ENCODE measurements around the gene DDIT4. TPM values are rescaled to one million over a fixed set of nuclear protein-coding genes. Genes with fewer than 3 reads are reported as not detected.

The DDIT4 gene
- total RNA-seq, 1 donor from 2014 or later: 417 TPM

GRCh38 chr10:72318418-72319262 is 44.9 kb downstream of the DDIT4 start:
- no peak for ATAC-seq

- peak; percentile 67 for ATAC-seq
Measured at GRCh38 chr10:72319416-72320254, 45.9 kb downstream of the DDIT4 start.

DNA sequence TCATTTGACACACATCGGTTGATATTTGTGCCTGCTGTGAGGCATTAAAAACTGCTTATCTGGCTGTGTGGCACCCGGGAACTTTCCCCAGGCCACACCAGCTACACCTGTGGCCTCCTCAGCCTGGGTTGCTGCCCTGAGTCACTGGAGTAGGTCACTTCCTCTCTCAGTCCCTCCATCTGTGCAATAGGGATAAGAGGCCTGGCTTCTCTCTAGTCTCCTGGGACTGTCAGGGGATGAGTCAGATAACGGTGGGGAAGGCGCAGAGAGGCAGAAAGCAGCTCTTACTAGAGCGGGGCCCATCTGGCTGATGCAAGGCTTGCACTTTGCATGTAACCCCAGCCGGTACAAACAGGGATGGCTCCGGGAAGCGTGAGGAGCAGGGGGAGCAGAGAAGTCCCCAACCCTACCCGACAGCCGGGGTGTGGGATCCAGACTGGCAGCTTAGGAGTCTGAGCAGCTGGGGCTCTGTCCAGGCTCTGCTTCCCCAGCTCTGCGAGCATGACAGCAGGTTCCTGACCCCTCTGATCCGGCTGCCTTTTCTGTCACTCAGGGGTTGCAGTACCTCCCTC is 47.0 kb downstream of the DDIT4 start:
- peak; percentile 77 for ATAC-seq

DNA sequence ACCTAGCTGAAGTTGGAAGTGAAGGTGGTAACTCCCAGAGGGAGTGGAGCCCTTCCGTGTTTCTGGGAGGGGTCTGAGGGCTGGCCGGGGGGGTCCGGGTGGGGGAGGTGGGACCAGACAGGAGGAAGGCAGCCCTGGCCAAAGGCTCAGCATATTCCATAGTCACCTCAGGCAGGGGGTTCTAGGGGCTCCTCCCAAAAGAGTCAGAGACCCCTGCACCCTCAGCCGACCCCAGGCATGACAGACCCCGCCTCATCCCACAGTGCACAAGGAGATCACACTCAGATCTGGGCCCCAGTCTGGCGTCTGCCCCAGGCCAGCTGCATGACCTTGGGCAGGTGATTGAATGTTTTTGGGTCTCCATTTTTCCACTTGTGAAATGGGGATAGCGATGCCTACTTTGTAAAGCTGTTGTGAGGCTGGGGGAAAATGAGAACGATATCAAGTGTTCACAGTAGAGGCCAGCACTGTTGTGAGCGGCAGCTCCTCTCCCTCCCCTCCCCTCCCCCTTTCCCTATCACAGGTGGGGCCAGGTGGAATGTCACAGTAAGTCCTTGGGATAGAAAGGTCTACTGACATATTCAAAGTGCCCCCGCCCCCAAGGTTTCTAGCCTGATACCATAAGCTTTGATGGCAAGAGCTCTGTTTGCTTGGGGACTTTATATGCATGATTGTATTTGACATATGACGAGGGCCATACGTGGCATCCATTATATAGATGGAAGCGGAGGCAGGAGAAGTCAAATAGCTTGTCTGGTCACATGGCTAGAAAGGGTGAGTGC is 47.7 kb downstream of the DDIT4 start:
- ATAC-seq: no peak

DNA sequence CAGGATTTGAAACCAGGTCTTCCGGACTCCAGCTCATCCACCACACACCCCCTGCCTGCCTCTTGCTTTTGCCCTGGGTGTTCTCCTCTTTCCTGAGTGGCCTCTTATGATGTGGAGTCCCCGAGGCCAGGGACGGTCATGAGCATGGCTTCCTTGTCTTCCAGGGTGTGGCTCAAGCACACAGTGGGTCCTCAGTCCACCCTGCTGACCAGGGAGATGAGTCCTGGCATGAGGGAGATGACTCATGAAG is 48.2 kb downstream of the DDIT4 start:
- ATAC-seq: peak; percentile 59

- ATAC-seq: peak; percentile 51
Measured at GRCh38 chr10:72322280-72323058, 48.7 kb downstream of the DDIT4 start.

DNA sequence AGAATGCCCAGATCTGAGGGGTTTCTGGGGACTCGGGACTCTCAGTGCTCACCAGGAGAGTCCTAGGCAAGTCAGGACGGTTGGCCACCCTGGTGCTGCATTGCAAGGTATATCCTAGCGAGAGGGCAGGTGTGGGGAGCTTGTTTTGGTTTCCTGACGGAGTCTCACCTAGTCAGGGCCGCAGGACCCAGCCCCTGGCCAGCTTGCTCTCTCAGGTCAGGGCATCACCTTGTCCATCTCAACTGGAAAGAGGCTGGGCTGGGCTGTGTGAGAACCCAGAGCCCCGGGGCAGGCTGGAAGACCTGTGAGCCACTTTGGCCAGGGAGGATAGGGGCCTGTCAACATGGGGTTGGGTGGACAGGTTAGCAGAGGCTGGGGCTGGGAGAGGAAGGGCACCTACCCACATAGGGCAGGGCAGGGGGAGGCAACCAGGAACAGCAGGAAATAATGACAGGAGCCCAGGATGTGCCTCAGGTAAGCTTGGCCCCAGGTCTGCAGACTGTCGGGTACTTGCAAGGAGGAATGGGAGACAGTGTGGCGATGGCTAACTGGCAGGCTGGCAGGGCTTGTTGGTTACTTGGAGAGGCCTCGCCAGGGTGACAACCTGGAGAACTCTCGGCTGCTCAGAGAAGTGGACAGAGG is 49.5 kb downstream of the DDIT4 start:
- no peak for ATAC-seq

DNA sequence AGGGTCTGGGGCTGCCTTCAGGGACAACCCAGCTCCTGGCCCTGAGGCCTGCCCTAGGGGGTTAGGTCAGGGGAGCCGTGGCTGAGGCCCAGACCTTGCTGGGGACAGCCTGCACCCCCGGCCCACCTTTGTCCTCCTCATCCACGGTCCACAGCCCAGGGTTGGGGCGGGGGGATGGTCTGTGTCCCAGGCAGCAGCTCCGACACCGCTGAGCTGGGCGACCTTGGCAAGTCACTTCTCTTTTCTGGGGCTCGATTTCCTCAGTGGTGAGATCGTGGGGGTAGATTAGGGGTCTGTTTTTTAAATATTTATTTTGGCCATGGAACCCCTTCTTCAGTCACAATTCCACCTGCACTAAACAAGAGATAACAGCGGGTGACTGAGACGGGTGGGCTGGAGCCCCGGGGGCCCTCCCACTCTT is 50.1 kb downstream of the DDIT4 start:
- ATAC-seq: no peak

Other genes starting within 250 kb of the DDIT4 start
- gene SPOCK2, start 185.4 kb upstream of the DDIT4 start, total RNA-seq: 1.5 TPM
- gene ANAPC16, start 57.9 kb upstream of the DDIT4 start, total RNA-seq: 64.4 TPM
- 23.5 TPM for gene ASCC1, start 57.6 kb upstream of the DDIT4 start, total RNA-seq
- 21.6 TPM for gene DNAJB12, start 81.0 kb downstream of the DDIT4 start, total RNA-seq

Data from esophagus mucosa (tissue), 1 donor.